Measurements from ENCODE around the gene GAPDH.
A peak's percentile ranks its signal among the peaks of the same experiment; 100 is the strongest.
"Not testable (repeated sequence)": the region's sequence is repeated elsewhere in the genome, so short reads cannot be mapped to it uniquely, and the experiment has no call there.

Gene GAPDH

GRCh38 chr12:6533923-6534694, at the start of gene GAPDH:
Gene GAPDH, plus strand, starts transcription at chr12:6534517. Its CDS starts 316 bp downstream, at chr12:6534833.
- peak; percentile 83 for DNase-seq

- DNase-seq, result no peak
Observed at GRCh38 chr12:6488240-6488639, 46.1 kb upstream of the GAPDH start.

- DNase-seq, result no peak
Observed at GRCh38 chr12:6489449-6489848, 44.9 kb upstream of the GAPDH start.

GRCh38 chr12:6490673-6491072, 43.6 kb upstream of the GAPDH start:
- not testable (repeated sequence) for DNase-seq

- DNase-seq, result peak; percentile 67
Observed at GRCh38 chr12:6492838-6493496, 41.4 kb upstream of the GAPDH start, which contains the start of gene MRPL51. Gene MRPL51, minus strand, starts transcription at chr12:6493262. Its CDS starts 126 bp downstream, at chr12:6493136.

- DNase-seq, result peak; percentile 87
Observed at GRCh38 chr12:6493497-6494257, 40.6 kb upstream of the GAPDH start, which contains the start of gene NCAPD2. Gene NCAPD2, plus strand, starts transcription at chr12:6494102. Its CDS starts 997 bp downstream, at chr12:6495099.

- DNase-seq, result no peak
Observed at GRCh38 chr12:6494258-6494743, 40.0 kb upstream of the GAPDH start.

- DNase-seq, result no peak
Observed at GRCh38 chr12:6494968-6495367, 39.3 kb upstream of the GAPDH start.

GRCh38 chr12:6497291-6497690, 37.0 kb upstream of the GAPDH start:
- not testable (repeated sequence) for DNase-seq

GRCh38 chr12:6500466-6500865, 33.9 kb upstream of the GAPDH start:
- no peak for DNase-seq

GRCh38 chr12:6507102-6507998, 27.0 kb upstream of the GAPDH start:
- no peak for DNase-seq

- DNase-seq, result no peak
Observed at GRCh38 chr12:6508087-6508486, 26.2 kb upstream of the GAPDH start.

GRCh38 chr12:6520186-6520585, 14.1 kb upstream of the GAPDH start:
- DNase-seq, result no peak

- DNase-seq, result no peak
Observed at GRCh38 chr12:6522193-6522592, 12.1 kb upstream of the GAPDH start.

GRCh38 chr12:6523708-6524107, 10.6 kb upstream of the GAPDH start:
- DNase-seq, result no peak

- DNase-seq, result no peak
Observed at GRCh38 chr12:6524648-6525047, 9.7 kb upstream of the GAPDH start.

GRCh38 chr12:6526201-6526600, 8.1 kb upstream of the GAPDH start:
- DNase-seq, result no peak

- DNase-seq, result no peak
Observed at GRCh38 chr12:6526766-6527525, 7.4 kb upstream of the GAPDH start.

GRCh38 chr12:6527711-6528110, 6.6 kb upstream of the GAPDH start:
- DNase-seq, result no peak

GRCh38 chr12:6528539-6529235, 5.6 kb upstream of the GAPDH start:
- no peak for DNase-seq

GRCh38 chr12:6529291-6529737, 5.0 kb upstream of the GAPDH start:
- no peak for DNase-seq

All from SIG-M5 (cell line).